ENCODE data around the gene PAQR5. TPM values are rescaled to one million over a fixed set of nuclear protein-coding genes. Genes with fewer than 3 reads are reported as not detected.

The PAQR5 gene
- total RNA-seq, 2 experiments from 2014 or later = not detected

DNA sequence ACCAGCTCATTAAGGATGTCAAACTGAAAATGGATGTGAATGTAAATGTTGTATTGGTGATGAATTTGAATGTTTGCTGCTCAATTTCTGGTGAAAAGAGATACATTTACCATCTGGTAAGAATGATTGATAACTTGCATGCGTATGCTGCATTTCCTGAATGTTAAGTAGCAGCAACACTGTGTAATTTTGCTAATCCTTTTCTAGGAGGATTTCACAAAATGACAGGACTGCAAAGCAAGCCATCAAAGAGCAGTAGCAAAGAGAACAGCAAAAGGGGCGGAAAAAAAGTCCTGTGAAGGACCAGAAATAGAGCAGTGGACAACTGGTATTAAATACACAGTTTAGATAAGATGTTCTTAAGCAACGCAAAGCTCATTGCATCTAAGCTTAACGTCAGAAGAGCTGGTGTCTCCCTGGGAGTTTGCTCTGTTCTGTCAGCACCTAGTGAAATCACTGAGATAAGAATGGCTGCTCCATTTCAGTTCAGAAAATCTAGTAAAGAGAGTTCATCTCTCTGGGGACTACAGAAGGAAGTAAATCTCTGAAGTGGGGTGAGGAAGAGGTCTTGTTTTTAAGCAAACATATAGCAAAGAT lies 23.5 kb upstream of the PAQR5 start:
- no peak overlapping the region for H3K27ac Mint-ChIP-seq
- Histone ChIP-seq H3K27me3 (ENCODE audit: control insufficient read depth in 1 of 2, insufficient read depth in 2 of 2, low read length in 2 of 2) (no peaks in the 10 kb centered on the region), H3K4me1 (ENCODE audit: insufficient read depth, low read length) (no peaks in the 10 kb centered on the region), H3K27ac (ENCODE audit: low read depth in 1 of 2, low read length in 2 of 2) (no peak overlapping the region), H3K4me3 (ENCODE audit: low read length) (no peak overlapping the region), H3K36me3 (ENCODE audit: insufficient read depth, low read length) (no peaks in the 10 kb centered on the region), H3K9me3 (ENCODE audit: control insufficient read depth in 1 of 2, insufficient read depth in 1 of 2, low read length in 2 of 2) (no peaks in the 10 kb centered on the region)
- no peak overlapping the region for H3K4me3 Mint-ChIP-seq
- ATAC-seq (ENCODE audit: poor library complexity) (no peak), DNase-seq (no peak)
- no peaks in the 10 kb centered on the region for H3K27me3 Mint-ChIP-seq
- no peaks in the 10 kb centered on the region for H3K36me3 Mint-ChIP-seq (ENCODE audit: low read depth)
- intact Hi-C loops (cut with DNase I, micrococcal nuclease) = no loop called here
- ChIA-PET CTCF (no interaction called here), POLR2A (no interaction called here)
- no peaks in the 10 kb centered on the region for H3K4me1 Mint-ChIP-seq (ENCODE audit: low read depth)
- TF ChIP-seq, protein P1, sequence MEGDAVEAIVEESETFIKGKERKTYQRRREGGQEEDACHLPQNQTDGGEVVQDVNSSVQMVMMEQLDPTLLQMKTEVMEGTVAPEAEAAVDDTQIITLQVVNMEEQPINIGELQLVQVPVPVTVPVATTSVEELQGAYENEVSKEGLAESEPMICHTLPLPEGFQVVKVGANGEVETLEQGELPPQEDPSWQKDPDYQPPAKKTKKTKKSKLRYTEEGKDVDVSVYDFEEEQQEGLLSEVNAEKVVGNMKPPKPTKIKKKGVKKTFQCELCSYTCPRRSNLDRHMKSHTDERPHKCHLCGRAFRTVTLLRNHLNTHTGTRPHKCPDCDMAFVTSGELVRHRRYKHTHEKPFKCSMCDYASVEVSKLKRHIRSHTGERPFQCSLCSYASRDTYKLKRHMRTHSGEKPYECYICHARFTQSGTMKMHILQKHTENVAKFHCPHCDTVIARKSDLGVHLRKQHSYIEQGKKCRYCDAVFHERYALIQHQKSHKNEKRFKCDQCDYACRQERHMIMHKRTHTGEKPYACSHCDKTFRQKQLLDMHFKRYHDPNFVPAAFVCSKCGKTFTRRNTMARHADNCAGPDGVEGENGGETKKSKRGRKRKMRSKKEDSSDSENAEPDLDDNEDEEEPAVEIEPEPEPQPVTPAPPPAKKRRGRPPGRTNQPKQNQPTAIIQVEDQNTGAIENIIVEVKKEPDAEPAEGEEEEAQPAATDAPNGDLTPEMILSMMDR (IDR thresholded peaks at IDR 0.05) = no peak
- no peaks in the 10 kb centered on the region for H3K9me3 Mint-ChIP-seq

DNA sequence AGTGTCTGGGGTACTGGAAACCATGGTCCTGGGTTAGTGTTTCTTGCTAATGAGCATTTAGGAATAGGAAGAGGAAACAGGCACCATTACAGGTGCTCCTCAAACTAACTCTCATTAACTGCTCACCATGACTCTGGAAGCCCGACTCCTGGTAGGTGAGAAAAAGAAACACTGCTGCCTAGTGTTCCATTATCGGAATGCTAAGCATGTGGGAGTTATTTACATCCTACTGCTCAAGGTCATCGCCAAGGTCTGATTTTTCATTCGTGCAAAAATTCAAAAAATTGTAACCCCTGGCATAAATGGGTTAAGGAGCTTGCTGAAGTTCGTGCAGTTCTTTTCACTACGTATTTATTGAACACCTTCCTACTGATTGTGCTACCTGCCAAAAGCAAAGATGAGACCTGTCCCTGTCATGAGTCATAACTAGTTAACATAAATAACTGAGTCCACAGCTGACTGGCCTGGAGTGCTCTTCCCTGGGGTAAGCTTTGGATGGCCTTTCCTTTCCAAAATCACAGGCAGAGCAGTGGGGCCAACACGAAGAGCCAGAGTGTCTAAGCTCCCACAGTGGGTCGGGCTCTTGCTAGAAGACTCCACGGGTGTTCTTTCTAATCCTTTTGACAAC lies 22.7 kb upstream of the PAQR5 start:
- CTCF ChIA-PET = no interaction called here
- no peaks in the 10 kb centered on the region for H3K36me3 Mint-ChIP-seq (ENCODE audit: low read depth)
- no peaks in the 10 kb centered on the region for H3K27me3 ChIP-seq (ENCODE audit: control insufficient read depth in 1 of 2, insufficient read depth in 2 of 2, low read length in 2 of 2)

DNA sequence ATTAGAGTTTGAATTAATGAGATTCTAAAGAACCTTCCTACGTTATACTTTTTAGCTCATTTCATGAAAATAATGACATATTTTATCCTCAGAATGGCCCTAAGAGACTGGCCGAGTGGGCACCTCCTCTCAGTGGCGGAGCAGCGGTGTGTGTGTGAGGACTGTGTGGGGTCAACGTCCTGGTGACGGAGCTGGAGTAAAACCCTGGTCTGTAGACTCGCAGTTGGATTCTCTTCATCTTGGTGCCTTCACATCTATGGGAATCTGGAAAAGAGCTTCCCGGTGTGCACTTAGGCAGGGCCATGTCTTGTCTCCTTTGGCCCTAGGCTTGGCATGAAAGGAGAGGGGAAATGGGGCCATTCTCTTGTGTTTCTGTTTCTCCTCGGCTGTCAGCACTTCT lies 21.4 kb upstream of the PAQR5 start:
- Mint-ChIP-seq H3K36me3 (ENCODE audit: low read depth) (no peaks in the 10 kb centered on the region), H3K4me3 (no peak overlapping the region), H3K4me1 (ENCODE audit: low read depth) (no peaks in the 10 kb centered on the region), H3K9me3 (no peaks in the 10 kb centered on the region), H3K27me3 (no peaks in the 10 kb centered on the region), H3K27ac (no peak overlapping the region)
- DNase-seq (no peak), ATAC-seq (ENCODE audit: poor library complexity) (no peak)
- no peaks in the 10 kb centered on the region for H3K9me3 ChIP-seq (ENCODE audit: control insufficient read depth in 1 of 2, insufficient read depth in 1 of 2, low read length in 2 of 2)
- ChIA-PET POLR2A (no interaction called here), CTCF (interaction anchor here (1.4 kb wide), 1 partner anchor 15 kb away, joined by 3 read pairs; no protein-coding TSS in a partner anchor)
- no peaks in the 10 kb centered on the region for H3K36me3 ChIP-seq (ENCODE audit: insufficient read depth, low read length)
- H3K27ac ChIP-seq (ENCODE audit: low read depth in 1 of 2, low read length in 2 of 2) = no peak overlapping the region
- intact Hi-C loops (cut with DNase I, micrococcal nuclease) = no loop called here
- H3K27me3 ChIP-seq (ENCODE audit: control insufficient read depth in 1 of 2, insufficient read depth in 2 of 2, low read length in 2 of 2) = peaks cover under 1 to 2% of the 10 kb centered on the region in 2 experiments
- H3K4me3 ChIP-seq (ENCODE audit: low read length) = no peak overlapping the region
- H3K4me1 ChIP-seq (ENCODE audit: insufficient read depth, low read length) = no peaks in the 10 kb centered on the region
- TF ChIP-seq, protein P1 (IDR thresholded peaks at IDR 0.05) = no peak

More for the DNA sequence above, 22.7 kb upstream of the PAQR5 start:
- TF ChIP-seq, protein P1 (IDR thresholded peaks at IDR 0.05) = no peak
- Mint-ChIP-seq H3K4me3 (no peak overlapping the region), H3K9me3 (no peaks in the 10 kb centered on the region), H3K4me1 (ENCODE audit: low read depth) (no peaks in the 10 kb centered on the region), H3K27me3 (no peaks in the 10 kb centered on the region), H3K27ac (no peak overlapping the region)
- no peak overlapping the region for H3K27ac ChIP-seq (ENCODE audit: low read depth in 1 of 2, low read length in 2 of 2)
- POLR2A ChIA-PET = no interaction called here
- ATAC-seq (ENCODE audit: poor library complexity) (no peak), DNase-seq (no peak)
- H3K4me3 ChIP-seq (ENCODE audit: low read length) = no peak overlapping the region
- intact Hi-C loops (cut with DNase I, micrococcal nuclease) = no loop called here
- no peaks in the 10 kb centered on the region for H3K9me3 ChIP-seq (ENCODE audit: control insufficient read depth in 1 of 2, insufficient read depth in 1 of 2, low read length in 2 of 2)
- no peaks in the 10 kb centered on the region for H3K36me3 ChIP-seq (ENCODE audit: insufficient read depth, low read length)
- H3K4me1 ChIP-seq (ENCODE audit: insufficient read depth, low read length) = no peaks in the 10 kb centered on the region

All from CD4-positive, alpha-beta T cell (primary cell).